B cell (primary cell): ENCODE measurements around the gene IKZF1. TPM values are rescaled to one million over a fixed set of nuclear protein-coding genes. Genes with fewer than 3 reads are reported as not detected.

Source experiments
- ATAC-seq: fragments of 200-7000 bp; cut with Tn5 transposase; one replicate; pipeline ENCODE4 v1.10.0; 2021; ENCODE audit warnings: low read depth, mild to moderate bottlenecking, moderate number of reproducible peaks, moderate library complexity
- CTCF ChIA-PET: fragments of 350-600 bp; sonication (Branson Sonifier 250); formaldehyde crosslinking; loops from one replicate; lab custom pipeline; 2021; ENCODE audit warnings: antibody characterized with exemption, inconsistent platforms; lab: Charles Lee
- POLR2A ChIA-PET: fragments of 350-600 bp; sonication (Branson Sonifier 250); formaldehyde crosslinking; loops from one replicate; lab custom pipeline; 2021; ENCODE audit warnings: antibody characterized with exemption; lab: Charles Lee
- DNase-seq: peaks from one replicate; pipeline ENCODE4 v3.0.0; 2013
- H2AFZ ChIP-seq: 2 replicates; pipeline ENCODE4 v1.6.1; 2012; ENCODE audit warnings: mild to moderate bottlenecking, low read depth, low read length; ENCODE audit not compliant: insufficient read depth, poor library complexity, severe bottlenecking
- H3K27ac ChIP-seq, 2 donors: 1 replicate in 1 of 2; 2 replicates in 1 of 2; pipeline ENCODE4 v1.5.1; 2012 to 2013; ENCODE audit warnings: low read length in 2 of 2, mild to moderate bottlenecking in 2 of 2, moderate library complexity in 1 of 2
- H3K27me3 ChIP-seq, 4 experiments: fragments of 200-600 bp in 1 of 4; sonication (generic) in 1 of 4; replicated peaks in 1 of 4; 1 replicate in 2 of 4; 2 replicates in 2 of 4; pipeline versions ENCODE4 v1.6.1 to v1.7.0; 2013 to 2016; ENCODE audit warnings: low read length in 3 of 4, mild to moderate bottlenecking in 2 of 4, mixed read lengths in 1 of 4, moderate library complexity in 1 of 4; ENCODE audit not compliant: insufficient read depth in 4 of 4, control insufficient read depth in 3 of 4; ENCODE audit errors: control extremely low read depth in 1 of 4
- H3K36me3 ChIP-seq, 2 experiments: replicated peaks in 1 of 2; 1 replicate in 1 of 2; 2 replicates in 1 of 2; pipeline versions ENCODE4 v1.6.1 to v1.7.1; 2013; ENCODE audit warnings: low read length in 1 of 2; ENCODE audit not compliant: insufficient read depth in 2 of 2, control insufficient read depth in 1 of 2; ENCODE audit errors: control extremely low read depth in 1 of 2, extremely low read depth in 1 of 2
- H3K4me1 ChIP-seq, 2 donors: fragments of 200-600 bp in 1 of 2; sonication (generic) in 1 of 2; 1 replicate in 1 of 2; 2 replicates in 1 of 2; pipeline versions ENCODE4 v1.5.1 to v1.6.1; 2013 to 2017; ENCODE audit warnings: low read length in 2 of 2; ENCODE audit not compliant: control insufficient read depth in 2 of 2, insufficient read depth in 2 of 2
- H3K4me2 ChIP-seq: replicated peaks from 2 replicates; pipeline ENCODE3; 2012; ENCODE audit warnings: mild to moderate bottlenecking, low read depth, low read length; ENCODE audit not compliant: poor library complexity, severe bottlenecking
- H3K4me3 ChIP-seq, 5 experiments: fragments of 200-600 bp in 1 of 5; sonication (generic) in 1 of 5; 1 replicate in 3 of 5; 2 replicates in 2 of 5; pipeline versions ENCODE4 v1.5.1 to v1.7.0; 2011 to 2016; ENCODE audit warnings: low read length in 4 of 5, mild to moderate bottlenecking in 4 of 5, low read depth in 2 of 5, control low read depth in 1 of 5, moderate library complexity in 1 of 5; ENCODE audit not compliant: insufficient read depth in 1 of 5; ENCODE audit errors: control extremely low read depth in 1 of 5, extremely low read depth in 1 of 5
- H3K79me2 ChIP-seq: fragments of 200-600 bp; sonication (generic); one replicate; pipeline ENCODE4 v1.6.0; 2016; ENCODE audit warnings: low read length; ENCODE audit not compliant: control insufficient read depth, insufficient read depth
- H3K9ac ChIP-seq: fragments of 200-600 bp; sonication (generic); 2 replicates; pipeline ENCODE4 v1.6.1; 2017; ENCODE audit warnings: mild to moderate bottlenecking, low read length, moderate library complexity
- H3K9me3 ChIP-seq, 3 donors: one replicate each; pipeline versions ENCODE4 v1.6.1 to v1.7.1; 2013; ENCODE audit warnings: low read length in 2 of 3; ENCODE audit not compliant: control insufficient read depth in 2 of 3, insufficient read depth in 1 of 3; ENCODE audit errors: control extremely low read depth in 1 of 3
- H4K20me1 ChIP-seq: 2 replicates; pipeline ENCODE4 v1.6.0; 2012; ENCODE audit warnings: mild to moderate bottlenecking, low read length; ENCODE audit not compliant: insufficient read depth, control insufficient read depth, poor library complexity, severe bottlenecking
- H3K27ac Mint-ChIP-seq: one replicate; pipeline ENCODE4 v1.8.0; 2021; ENCODE audit warnings: mixed read lengths
- H3K27me3 Mint-ChIP-seq: one replicate; pipeline ENCODE4 v1.8.0; 2021; ENCODE audit warnings: mixed read lengths
- H3K4me1 Mint-ChIP-seq: one replicate; pipeline ENCODE4 v1.8.0; 2021; ENCODE audit warnings: mixed read lengths
- H3K4me3 Mint-ChIP-seq: one replicate; pipeline ENCODE4 v1.8.0; 2021; ENCODE audit warnings: mixed read lengths
- H3K9me3 Mint-ChIP-seq: one replicate; pipeline ENCODE4 v1.8.0; 2022; ENCODE audit warnings: mixed read lengths; ENCODE audit not compliant: insufficient read depth
- EZH2 ChIP-seq: IDR thresholded peaks from 2 replicates; pipeline ENCODE4 v1.6.1; 2012; ENCODE audit warnings: borderline replicate concordance, low read depth, mild to moderate bottlenecking, moderate library complexity, low read length; ENCODE audit not compliant: insufficient read depth, poor library complexity, severe bottlenecking
- WGBS: methylation state at CpG from one replicate; pipeline ENCODE4 v1.1.5; 2013; ENCODE audit warnings: missing lambda C conversion rate; ENCODE audit not compliant: insufficient coverage; 5-methylcytosine and 5-hydroxymethylcytosine counted together
- intact Hi-C: fragments of 100-400 bp; cut with micrococcal nuclease; formaldehyde crosslinking; loops from one replicate; pipeline ENCODE4 v1.10.0; 2022
- polyA plus RNA-seq: library from polyadenylated mRNA; depleted of rRNA; stranded (reverse); fragments of >200 nt; gene quantifications from 2 replicates; pipeline ENCODE4 v1.2.3, GENCODE V29; 2012
- total RNA-seq, 2 donors: library from RNA; stranded (reverse); fragments of 120-200 nt in 1 of 2; gene quantifications; 1 replicate in 1 of 2; 2 replicates in 1 of 2; pipeline versions ENCODE4 v1.2.3 to v1.2.4, GENCODE V29; 2013 to 2022
- TF ChIP-seq, protein P1 (sequence below): fragments of 200-600 bp; IDR thresholded peaks from one replicate; pipeline ENCODE4 v1.8.0; 2022; ENCODE audit warnings: antibody characterized with exemption, mild to moderate bottlenecking

The IKZF1 gene
- total and polyA plus RNA-seq, 2 donors (not counting 1 experiment from before 2014, with no cell fraction given) = 199 to 254 TPM

DNA sequence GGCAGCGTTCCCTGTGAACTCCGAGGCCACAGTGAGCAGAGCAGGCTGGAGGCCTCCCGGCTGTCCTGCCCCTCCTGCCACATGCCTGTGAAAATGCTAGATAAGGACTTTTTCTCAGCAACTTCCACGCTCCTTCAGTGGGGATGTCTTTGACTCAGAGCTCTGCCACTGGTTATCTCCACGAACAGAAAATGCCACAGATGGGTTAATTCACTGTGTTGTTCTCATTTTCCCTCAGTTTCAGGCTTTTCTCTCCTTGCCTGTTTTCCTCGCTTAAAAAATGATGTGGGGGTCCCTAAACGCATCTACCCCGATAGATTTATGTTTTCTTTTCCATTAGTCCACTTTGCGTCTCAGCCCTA lies 51.3 kb downstream of the IKZF1 start:
- CTCF ChIA-PET = interaction anchor here (1.0 to 2.9 kb wide), 5 partner anchors 12 to 150 kb away, joined by 3 to 12 read pairs (median 3); no protein-coding TSS in a partner anchor
- no peak overlapping the region for H3K4me2 ChIP-seq
- H3K36me3 ChIP-seq = peaks cover 2 to 91% of the 10 kb centered on the region in 2 experiments
- peaks cover 99% of the 10 kb centered on the region for H3K79me2 ChIP-seq
- no peak for TF ChIP-seq EZH2
- TF ChIP-seq, protein P1, sequence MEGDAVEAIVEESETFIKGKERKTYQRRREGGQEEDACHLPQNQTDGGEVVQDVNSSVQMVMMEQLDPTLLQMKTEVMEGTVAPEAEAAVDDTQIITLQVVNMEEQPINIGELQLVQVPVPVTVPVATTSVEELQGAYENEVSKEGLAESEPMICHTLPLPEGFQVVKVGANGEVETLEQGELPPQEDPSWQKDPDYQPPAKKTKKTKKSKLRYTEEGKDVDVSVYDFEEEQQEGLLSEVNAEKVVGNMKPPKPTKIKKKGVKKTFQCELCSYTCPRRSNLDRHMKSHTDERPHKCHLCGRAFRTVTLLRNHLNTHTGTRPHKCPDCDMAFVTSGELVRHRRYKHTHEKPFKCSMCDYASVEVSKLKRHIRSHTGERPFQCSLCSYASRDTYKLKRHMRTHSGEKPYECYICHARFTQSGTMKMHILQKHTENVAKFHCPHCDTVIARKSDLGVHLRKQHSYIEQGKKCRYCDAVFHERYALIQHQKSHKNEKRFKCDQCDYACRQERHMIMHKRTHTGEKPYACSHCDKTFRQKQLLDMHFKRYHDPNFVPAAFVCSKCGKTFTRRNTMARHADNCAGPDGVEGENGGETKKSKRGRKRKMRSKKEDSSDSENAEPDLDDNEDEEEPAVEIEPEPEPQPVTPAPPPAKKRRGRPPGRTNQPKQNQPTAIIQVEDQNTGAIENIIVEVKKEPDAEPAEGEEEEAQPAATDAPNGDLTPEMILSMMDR = no peak
- H3K4me1 Mint-ChIP-seq = peaks cover 93% of the 10 kb centered on the region
- H3K9ac ChIP-seq = no peak overlapping the region
- peak overlapping the region; percentile 91 for H3K27ac Mint-ChIP-seq
- H4K20me1 ChIP-seq = peaks cover 24% of the 10 kb centered on the region
- intact Hi-C loops = no loop called here
- H3K27me3 ChIP-seq = no peaks in the 10 kb centered on the region
- no peak overlapping the region for H2AFZ ChIP-seq
- POLR2A ChIA-PET = no interaction called here
- no peaks in the 10 kb centered on the region for H3K27me3 Mint-ChIP-seq
- H3K4me1 ChIP-seq = peaks cover 23 to 60% of the 10 kb centered on the region in 2 donors
- H3K9me3 Mint-ChIP-seq = no peaks in the 10 kb centered on the region
- H3K9me3 ChIP-seq = no peaks in the 10 kb centered on the region
- no peak for DNase-seq
- WGBS = 78% methylated on average over 5 of the region's 9 CpGs
- no peak for ATAC-seq
- H3K27ac ChIP-seq = peak overlapping the region; percentile 41 to 73
- no peak overlapping the region for H3K4me3 ChIP-seq
- H3K4me3 Mint-ChIP-seq = no peak overlapping the region

DNA sequence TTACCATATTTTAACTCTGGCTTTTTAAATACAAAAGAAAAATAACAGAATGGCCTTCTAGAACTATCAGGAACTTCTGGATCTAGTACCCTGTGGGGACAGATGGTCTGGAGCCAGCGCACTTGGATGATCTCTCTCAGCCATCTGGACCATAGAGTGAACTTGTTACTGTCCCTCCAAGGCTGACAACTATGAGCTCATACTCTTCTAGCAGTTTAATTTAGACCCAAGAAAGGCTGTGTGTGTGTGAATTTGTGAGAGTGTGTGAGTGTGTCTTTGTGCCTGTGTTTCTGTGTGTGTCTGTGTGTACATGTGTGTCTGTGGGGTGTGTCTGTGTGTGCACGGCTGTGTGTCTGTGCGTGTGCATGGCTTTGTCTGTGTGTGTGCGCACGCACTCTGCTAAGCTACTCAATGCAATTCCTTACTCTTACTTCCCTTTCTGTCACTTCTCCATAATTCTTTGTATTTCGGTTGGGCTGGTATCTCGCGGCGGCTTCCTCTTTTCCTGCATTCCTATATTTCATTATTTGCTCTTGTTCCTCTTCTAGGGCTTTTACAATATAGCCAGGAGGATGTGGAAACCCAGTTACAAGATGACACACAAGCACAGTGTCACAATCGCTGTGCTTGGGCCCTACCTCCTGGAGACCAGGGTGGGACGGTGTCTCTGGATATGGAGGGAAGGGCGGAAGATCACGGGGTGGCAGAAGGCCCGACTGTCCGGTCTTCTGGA lies 51.9 kb downstream of the IKZF1 start:
- no peak overlapping the region for H2AFZ ChIP-seq
- no peaks in the 10 kb centered on the region for H3K27me3 ChIP-seq
- ChIA-PET CTCF (interaction anchor here (0.8 to 2.9 kb wide), 6 partner anchors 11 to 213 kb away, joined by 3 to 12 read pairs (median 3); no protein-coding TSS in a partner anchor), POLR2A (no interaction called here)
- TF ChIP-seq EZH2 = no peak
- TF ChIP-seq, protein P1 = no peak
- H3K4me1 ChIP-seq = peaks cover 22 to 58% of the 10 kb centered on the region in 2 donors
- peaks cover 99% of the 10 kb centered on the region for H3K79me2 ChIP-seq
- Mint-ChIP-seq H3K4me3 (peak overlapping the region; percentile 18), H3K4me1 (peaks cover 93% of the 10 kb centered on the region), H3K9me3 (no peaks in the 10 kb centered on the region), H3K27me3 (no peaks in the 10 kb centered on the region), H3K27ac (peak overlapping the region; percentile 91)
- H3K9me3 ChIP-seq = no peaks in the 10 kb centered on the region
- peaks cover 24% of the 10 kb centered on the region for H4K20me1 ChIP-seq
- no peak overlapping the region for H3K9ac ChIP-seq
- DNase-seq = peak; percentile 31
- H3K36me3 ChIP-seq = peaks cover 2 to 96% of the 10 kb centered on the region in 2 experiments
- no peak overlapping the region for H3K4me3 ChIP-seq
- H3K4me2 ChIP-seq = peak overlapping the region; percentile 2
- no peak for ATAC-seq
- intact Hi-C loops = no loop called here
- 62% methylated on average over 9 of the region's 15 CpGs for WGBS
- peak overlapping the region; percentile 41 to 73 for H3K27ac ChIP-seq
